Measurements from ENCODE around the gene C1QTNF8.

C1QTNF8 gene

DNA sequence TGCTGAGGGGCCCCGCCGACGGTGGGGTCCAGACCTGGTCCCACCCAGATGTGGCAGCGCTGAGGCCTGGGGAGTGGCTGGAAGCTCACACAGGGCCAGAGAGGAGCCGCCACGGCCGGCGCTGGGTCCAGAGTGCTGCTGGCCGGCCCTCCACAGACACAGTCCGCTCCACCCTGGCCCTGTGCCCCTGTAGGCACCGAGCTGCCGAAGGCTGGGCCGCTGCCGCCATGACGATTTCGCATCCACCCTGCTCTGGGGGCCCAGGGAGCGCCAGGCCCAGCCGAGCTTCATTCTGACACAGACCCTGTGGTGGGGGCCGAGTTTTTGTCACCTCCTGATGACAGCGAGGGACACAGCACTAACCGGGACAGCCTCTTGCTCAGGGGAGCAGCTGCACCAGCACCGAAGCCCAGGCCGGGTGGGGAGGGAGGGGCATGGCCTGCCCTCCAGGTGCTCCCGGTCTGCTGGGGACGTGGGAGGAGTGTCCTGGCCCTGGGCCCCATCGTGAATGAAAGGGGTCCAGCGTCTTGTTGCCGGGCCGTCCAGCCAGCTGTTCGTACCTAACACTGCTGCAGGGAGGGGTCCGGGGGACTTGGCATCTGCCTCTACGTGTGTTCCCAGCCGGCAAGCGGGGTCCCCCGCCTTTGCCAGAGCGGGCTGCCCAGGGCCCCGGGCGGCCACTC is 50.6 kb downstream of the C1QTNF8 start:
- DNase-seq (ENCODE audit: low spot score): no peak

- no peak for DNase-seq (ENCODE audit: low spot score)
These were observed 51.4 kb downstream of the C1QTNF8 start for GRCh38 chr16:1044460-1045309.

DNA sequence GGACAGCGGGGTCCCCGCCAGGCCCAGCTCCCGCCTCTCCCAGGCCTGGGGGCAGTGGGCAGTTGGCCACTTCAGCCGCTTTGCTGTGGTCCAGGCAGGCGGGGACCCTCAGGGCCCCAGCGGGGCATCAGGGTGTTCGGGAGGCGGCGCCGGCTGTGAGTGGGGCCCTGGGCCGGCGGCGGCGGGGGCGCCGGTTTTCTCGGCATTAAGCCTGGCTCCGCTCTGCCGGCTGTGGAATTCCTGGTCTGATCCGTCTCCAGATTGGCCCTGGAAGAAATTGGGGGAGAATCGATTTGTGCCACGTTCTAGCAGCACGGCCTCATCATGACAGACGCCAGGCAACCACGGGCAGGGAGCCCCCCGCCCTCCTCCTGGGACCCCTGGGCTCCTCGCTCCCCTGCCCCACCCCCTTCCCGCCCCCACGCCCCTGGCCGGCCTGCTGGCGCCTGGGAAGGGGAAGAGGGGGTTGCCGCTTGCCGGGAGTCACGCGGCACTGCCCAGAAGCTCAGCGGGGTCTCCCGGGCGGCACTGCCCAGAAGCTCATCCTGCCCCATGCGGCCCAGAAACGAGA is 52.1 kb downstream of the C1QTNF8 start:
- no peak for DNase-seq (ENCODE audit: low spot score)

GRCh38 chr16:1042866-1043265 is 53.2 kb downstream of the C1QTNF8 start:
- DNase-seq (ENCODE audit: low spot score): no peak

GRCh38 chr16:1042049-1042744 is 53.8 kb downstream of the C1QTNF8 start:
- no peak for DNase-seq (ENCODE audit: low spot score)

GRCh38 chr16:1040346-1040745 is 55.7 kb downstream of the C1QTNF8 start:
- no peak for DNase-seq (ENCODE audit: low spot score)

GRCh38 chr16:1039762-1040161 is 56.3 kb downstream of the C1QTNF8 start:
- DNase-seq (ENCODE audit: low spot score): no peak

- no peak for DNase-seq (ENCODE audit: low spot score)
These were observed 57.1 kb downstream of the C1QTNF8 start for GRCh38 chr16:1038932-1039331.

Data from kidney tubule cell (primary cell).